ENCODE data around the gene ECHDC3.

- TF ChIP-seq CTCF (IDR thresholded peaks at IDR 0.05): no peak
- no peak for TF ChIP-seq EZH2 (IDR thresholded peaks at IDR 0.05)
- TF ChIP-seq EZH2phosphoT487 (IDR thresholded peaks at IDR 0.05): no peak
Observed at GRCh38 chr10:11697718-11698527, 44.3 kb upstream of the ECHDC3 start.

Data from neural progenitor cell (in vitro differentiated cells).